Muscle of leg (tissue), 16 donors: ENCODE results near the gene FCHSD1. TPM values are rescaled to one million over a fixed set of nuclear protein-coding genes. Genes with fewer than 3 reads are reported as not detected.

Experiments
- DNase-seq: peaks from one replicate; pipeline ENCODE4 v3.0.0; 2013
- H3K27ac ChIP-seq: one replicate; pipeline ENCODE4 v1.5.1; 2013; ENCODE audit warnings: mild to moderate bottlenecking, low read length, control low read depth
- H3K27me3 ChIP-seq: one replicate; pipeline ENCODE4 v1.6.1; 2013; ENCODE audit warnings: low read length; ENCODE audit not compliant: control insufficient read depth, insufficient read depth
- H3K36me3 ChIP-seq: one replicate; pipeline ENCODE4 v1.6.1; 2013; ENCODE audit warnings: low read length; ENCODE audit not compliant: control insufficient read depth, insufficient read depth
- H3K4me1 ChIP-seq: one replicate; pipeline ENCODE4 v1.6.1; 2013; ENCODE audit warnings: low read length; ENCODE audit not compliant: control insufficient read depth, insufficient read depth
- H3K4me3 ChIP-seq: one replicate; pipeline ENCODE4 v1.5.1; 2013; ENCODE audit warnings: low read length, control low read depth
- H3K9me3 ChIP-seq: replicated peaks from 2 replicates; pipeline ENCODE4 v1.6.1; 2013; ENCODE audit warnings: low read depth, low read length; ENCODE audit not compliant: control insufficient read depth
- WGBS: methylation state at CpG from one replicate; pipeline ENCODE4 v1.1.5; 2013; ENCODE audit warnings: missing lambda C conversion rate; ENCODE audit not compliant: insufficient coverage; 5-methylcytosine and 5-hydroxymethylcytosine counted together
- long read RNA-seq, 11 donors: transcript quantifications; one replicate each; lab custom pipeline, GENCODE V29; 2026
- polyA plus RNA-seq, 8 donors: library from polyadenylated mRNA; unstranded; fragments of 120-200 nt; gene quantifications; one replicate each; pipeline versions ENCODE4 v1.2.1 to v1.2.3, GENCODE V29; 2013; ENCODE audit warnings: inconsistent platforms in 1 of 8, low replicate concordance in 1 of 8; ENCODE audit not compliant: insufficient read length in 8 of 8, insufficient read depth in 1 of 8
- total RNA-seq: library from RNA; stranded (reverse); fragments of 120-200 nt; gene quantifications from one replicate; pipeline ENCODE4 v1.2.4, GENCODE V29; 2013

The FCHSD1 gene
- total RNA-seq (9.1 TPM), polyA plus RNA-seq (10 to 100 TPM in 1 of 8 donors, 1 to 10 TPM in 7; 5.9 to 10.3 (median 7.4) TPM)
- long read RNA-seq, donor 1 = 0 reads
- long read RNA-seq, donor 2 = 0 reads
- long read RNA-seq, donor 3 = 0 reads
- long read RNA-seq, donor 4 = 0 reads
- long read RNA-seq, donor 5 = 0 reads
- long read RNA-seq, donor 6, partial matches to known transcripts = 0 of 1 reads
- long read RNA-seq, donor 6, other reads (novel, unspliced or antisense) = 0 of 1 reads
- long read RNA-seq, donor 7, partial matches to known transcripts = 0 of 2 reads
- long read RNA-seq, donor 7, other reads (novel, unspliced or antisense) = 0 of 2 reads
- long read RNA-seq, donor 8 = 0 reads
- long read RNA-seq, donor 9 = 0 reads
- long read RNA-seq, donor 10 = 0 reads
- long read RNA-seq, donor 11 = 0 reads

GRCh38 chr5:141650851-141651727 is at the start of gene FCHSD1:
FCHSD1 (minus strand) TSS chr5:141651418; CDS start chr5:141651368, 50 bp downstream.
- peaks cover 4% of the 10 kb centered on the region for H3K27me3 ChIP-seq
- H3K27ac ChIP-seq = no peak within 1 kb of the TSS
- under 1% methylated on average over 35 of the region's 50 CpGs for WGBS
- peak; percentile 85 for DNase-seq
- peaks cover 10% of the 10 kb centered on the region for H3K4me1 ChIP-seq
- H3K36me3 ChIP-seq = peaks cover 22% of the 10 kb centered on the region
- H3K4me3 ChIP-seq = peak within 1 kb of the TSS; percentile 64
- no peaks in the 10 kb centered on the region for H3K9me3 ChIP-seq

- WGBS = 84% methylated on average over 3 of the region's 3 CpGs
- DNase-seq = no peak
- H3K4me3 ChIP-seq = no peak overlapping the region
- no peaks in the 10 kb centered on the region for H3K9me3 ChIP-seq
- H3K4me1 ChIP-seq = peaks cover 29% of the 10 kb centered on the region
- no peaks in the 10 kb centered on the region for H3K36me3 ChIP-seq
- H3K27ac ChIP-seq = no peak overlapping the region
- H3K27me3 ChIP-seq = peaks cover 45% of the 10 kb centered on the region
Observed at GRCh38 chr5:141697586-141697985, 46.4 kb upstream of the FCHSD1 start.

GRCh38 chr5:141696431-141696830 is 45.2 kb upstream of the FCHSD1 start:
- H3K27ac ChIP-seq = no peak overlapping the region
- WGBS = no CpG with 5 or more reads among the region's 2 CpGs
- no peak for DNase-seq
- no peak overlapping the region for H3K4me3 ChIP-seq
- H3K27me3 ChIP-seq = peaks cover 39% of the 10 kb centered on the region
- no peaks in the 10 kb centered on the region for H3K36me3 ChIP-seq
- peaks cover 25% of the 10 kb centered on the region for H3K4me1 ChIP-seq
- no peaks in the 10 kb centered on the region for H3K9me3 ChIP-seq

DNA sequence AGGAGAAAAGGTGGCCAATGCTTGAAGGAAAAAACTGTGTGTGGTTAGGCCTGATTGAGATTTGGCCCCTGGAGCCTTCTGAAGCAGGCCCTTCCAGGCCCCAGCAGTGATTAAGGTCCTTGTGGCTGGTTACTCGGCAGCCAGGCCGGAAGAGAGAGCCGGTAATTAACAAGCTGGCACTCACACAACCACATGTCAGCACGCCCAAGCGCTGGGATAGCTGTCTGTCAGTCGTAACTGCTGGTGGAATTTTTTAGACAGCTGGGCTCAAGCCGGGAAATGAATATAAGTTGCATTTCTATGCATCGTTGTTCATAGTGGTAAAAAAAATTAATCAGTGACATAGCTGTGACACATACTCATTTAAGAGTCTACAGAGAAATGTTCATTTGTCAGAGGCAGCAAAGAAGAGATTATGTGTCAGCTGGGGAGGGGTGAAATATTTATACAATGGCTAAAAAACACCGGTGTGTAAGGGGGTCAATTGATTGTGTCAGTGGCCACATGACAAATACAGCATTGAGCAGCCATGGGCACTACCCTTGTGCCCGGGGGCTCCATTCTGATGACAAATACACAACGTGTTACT is 44.5 kb upstream of the FCHSD1 start:
- no peaks in the 10 kb centered on the region for H3K36me3 ChIP-seq
- H3K9me3 ChIP-seq = no peaks in the 10 kb centered on the region
- WGBS = 44% methylated on average over 2 of the region's 11 CpGs
- H3K27ac ChIP-seq = no peak overlapping the region
- H3K4me1 ChIP-seq = peaks cover 22% of the 10 kb centered on the region
- DNase-seq = peak; percentile 56
- H3K27me3 ChIP-seq = peaks cover 35% of the 10 kb centered on the region
- H3K4me3 ChIP-seq = no peak overlapping the region

GRCh38 chr5:141694479-141694878 is 43.3 kb upstream of the FCHSD1 start:
- no peak overlapping the region for H3K4me3 ChIP-seq
- H3K36me3 ChIP-seq = no peaks in the 10 kb centered on the region
- DNase-seq = no peak
- WGBS = 66% methylated on average over 4 of the region's 5 CpGs
- H3K9me3 ChIP-seq = no peaks in the 10 kb centered on the region
- peaks cover 22% of the 10 kb centered on the region for H3K4me1 ChIP-seq
- H3K27ac ChIP-seq = no peak overlapping the region
- H3K27me3 ChIP-seq = peaks cover 29% of the 10 kb centered on the region

- Histone ChIP-seq H3K4me1 (peaks cover 22% of the 10 kb centered on the region), H3K36me3 (no peaks in the 10 kb centered on the region), H3K9me3 (no peaks in the 10 kb centered on the region), H3K27me3 (peaks cover 23% of the 10 kb centered on the region), H3K27ac (no peak overlapping the region), H3K4me3 (no peak overlapping the region)
- DNase-seq = no peak
- WGBS = 45% methylated on average over 13 of the region's 25 CpGs
Observed at GRCh38 chr5:141692919-141693725, 41.9 kb upstream of the FCHSD1 start.

GRCh38 chr5:141692533-141692888 is 41.3 kb upstream of the FCHSD1 start:
- H3K4me1 ChIP-seq = peaks cover 22% of the 10 kb centered on the region
- no peaks in the 10 kb centered on the region for H3K9me3 ChIP-seq
- peak overlapping the region; percentile 25 for H3K4me3 ChIP-seq
- WGBS = 13% methylated on average over 4 of the region's 5 CpGs
- H3K27me3 ChIP-seq = peaks cover 18% of the 10 kb centered on the region
- no peaks in the 10 kb centered on the region for H3K36me3 ChIP-seq
- no peak for DNase-seq
- no peak overlapping the region for H3K27ac ChIP-seq

GRCh38 chr5:141691867-141692532 is 40.8 kb upstream of the FCHSD1 start:
- H3K4me3 ChIP-seq = peak overlapping the region; percentile 25
- DNase-seq = peak; percentile 83
- H3K36me3 ChIP-seq = no peaks in the 10 kb centered on the region
- under 1% methylated on average over 20 of the region's 30 CpGs for whole genome bisulfite sequencing
- peaks cover 18% of the 10 kb centered on the region for H3K27me3 ChIP-seq
- H3K9me3 ChIP-seq = no peaks in the 10 kb centered on the region
- H3K4me1 ChIP-seq = peaks cover 22% of the 10 kb centered on the region
- H3K27ac ChIP-seq = no peak overlapping the region

GRCh38 chr5:141691286-141691866 is 40.2 kb upstream of the FCHSD1 start:
- Histone ChIP-seq H3K4me3 (no peak overlapping the region), H3K9me3 (no peaks in the 10 kb centered on the region), H3K4me1 (peaks cover 21% of the 10 kb centered on the region), H3K27ac (no peak overlapping the region), H3K36me3 (no peaks in the 10 kb centered on the region), H3K27me3 (peaks cover 15% of the 10 kb centered on the region)
- no peak for DNase-seq
- WGBS = 71% methylated on average over 6 of the region's 9 CpGs
